Measurements from ENCODE around the gene EPHA3.

Gene EPHA3

DNA sequence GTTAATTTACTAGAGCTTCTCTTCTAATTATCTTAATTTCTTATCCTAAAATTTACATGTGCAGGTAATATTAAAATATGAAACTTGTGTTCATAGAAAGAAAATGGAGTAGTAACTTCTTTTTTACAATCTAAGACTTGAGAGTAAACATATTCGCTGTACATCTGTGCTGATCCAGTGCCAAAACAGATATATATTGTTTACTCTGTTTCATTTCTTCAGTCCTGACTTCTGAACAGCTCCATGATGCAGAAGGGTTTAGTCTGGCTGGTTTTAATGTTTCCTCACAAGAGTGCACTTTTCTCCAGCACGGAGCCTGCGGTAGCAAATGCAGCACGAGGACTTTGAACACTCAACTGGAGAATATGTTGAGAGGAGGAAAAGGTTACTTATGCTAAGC lies 306.8 kb downstream of the EPHA3 start:
- Histone ChIP-seq H3K36me3 (ENCODE audit: insufficient read depth, low read length) (no peaks in the 10 kb centered on the region), H3K4me2 (ENCODE audit: low read length) (no peak overlapping the region), H3K4me3 (ENCODE audit: low read length) (no peak overlapping the region)

DNA sequence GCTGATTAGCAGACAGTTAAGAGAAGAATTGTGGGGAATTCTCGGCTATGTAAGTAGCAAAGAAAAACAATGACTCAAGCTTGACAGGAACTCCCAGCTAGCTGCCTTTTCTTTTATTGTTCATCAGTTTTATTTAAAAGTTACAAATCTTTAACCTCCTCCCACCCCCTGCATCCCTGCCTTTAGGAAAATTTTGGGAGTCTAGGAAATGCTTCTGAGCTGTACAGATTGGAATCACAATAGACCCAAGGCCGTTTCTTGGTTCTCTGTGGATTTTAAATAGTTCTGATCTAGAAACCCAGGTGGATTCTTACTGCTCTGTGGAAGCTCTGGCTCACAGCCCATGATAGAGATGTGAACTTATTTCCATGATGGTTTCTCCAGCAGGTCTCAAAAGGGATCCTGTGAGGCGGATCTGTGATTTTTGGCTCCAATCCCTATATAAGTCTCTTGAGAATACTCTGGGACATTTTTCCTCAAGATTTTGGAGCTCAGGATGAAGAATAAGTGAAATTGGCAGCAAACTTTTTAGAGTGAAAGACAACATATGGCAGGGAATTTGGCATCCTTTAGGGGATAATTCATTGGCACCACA lies 312.3 kb downstream of the EPHA3 start:
- peaks cover 4% of the 10 kb centered on the region for H3K4me1 ChIP-seq (ENCODE audit: control insufficient read depth, insufficient read depth, low read length)
- no peak overlapping the region for H3K9ac ChIP-seq (ENCODE audit: low read depth, low read length)
- no peaks in the 10 kb centered on the region for H3K9me3 ChIP-seq (replicated peaks; ENCODE audit: low read length)
- no peaks in the 10 kb centered on the region for H3K36me3 ChIP-seq (ENCODE audit: insufficient read depth, low read length)
- H3K4me2 ChIP-seq (ENCODE audit: low read length) = no peak overlapping the region
- no peaks in the 10 kb centered on the region for H3K27me3 ChIP-seq (ENCODE audit: control insufficient read depth, insufficient read depth, low read length)
- H3K4me3 ChIP-seq (ENCODE audit: low read length) = no peak overlapping the region

More for the DNA sequence above, 306.8 kb downstream of the EPHA3 start:
- no peak overlapping the region for H3K9ac ChIP-seq (ENCODE audit: low read depth, low read length)
- no peaks in the 10 kb centered on the region for H3K27me3 ChIP-seq (ENCODE audit: control insufficient read depth, insufficient read depth, low read length)
- no peaks in the 10 kb centered on the region for H3K4me1 ChIP-seq (ENCODE audit: control insufficient read depth, insufficient read depth, low read length)
- no peaks in the 10 kb centered on the region for H3K9me3 ChIP-seq (replicated peaks; ENCODE audit: low read length)

DNA sequence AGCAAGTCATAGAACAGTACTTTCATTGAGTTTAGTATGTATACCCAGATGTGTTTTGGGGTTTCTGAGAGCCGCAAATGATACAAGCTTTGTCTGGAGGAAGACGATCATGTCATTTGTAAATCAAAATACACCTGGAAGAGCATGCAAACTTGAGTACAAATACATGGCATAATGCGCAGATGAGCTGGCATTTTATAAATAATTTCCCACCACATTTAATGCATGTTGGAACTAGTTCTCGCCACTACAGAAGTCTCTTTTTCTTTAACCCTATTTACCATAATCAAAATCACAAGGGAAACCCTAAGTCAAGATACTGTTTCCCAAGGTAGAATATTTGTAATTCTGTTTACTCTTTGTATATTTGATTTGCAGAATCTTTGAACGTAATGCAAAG lies 318.6 kb downstream of the EPHA3 start:
- Histone ChIP-seq H3K4me2 (ENCODE audit: low read length) (no peak overlapping the region), H3K4me3 (ENCODE audit: low read length) (no peak overlapping the region), H3K9me3 (replicated peaks; ENCODE audit: low read length) (no peaks in the 10 kb centered on the region), H3K4me1 (ENCODE audit: control insufficient read depth, insufficient read depth, low read length) (no peaks in the 10 kb centered on the region), H3K36me3 (ENCODE audit: insufficient read depth, low read length) (no peaks in the 10 kb centered on the region), H3K27me3 (ENCODE audit: control insufficient read depth, insufficient read depth, low read length) (no peaks in the 10 kb centered on the region), H3K9ac (ENCODE audit: low read depth, low read length) (no peak overlapping the region)

DNA sequence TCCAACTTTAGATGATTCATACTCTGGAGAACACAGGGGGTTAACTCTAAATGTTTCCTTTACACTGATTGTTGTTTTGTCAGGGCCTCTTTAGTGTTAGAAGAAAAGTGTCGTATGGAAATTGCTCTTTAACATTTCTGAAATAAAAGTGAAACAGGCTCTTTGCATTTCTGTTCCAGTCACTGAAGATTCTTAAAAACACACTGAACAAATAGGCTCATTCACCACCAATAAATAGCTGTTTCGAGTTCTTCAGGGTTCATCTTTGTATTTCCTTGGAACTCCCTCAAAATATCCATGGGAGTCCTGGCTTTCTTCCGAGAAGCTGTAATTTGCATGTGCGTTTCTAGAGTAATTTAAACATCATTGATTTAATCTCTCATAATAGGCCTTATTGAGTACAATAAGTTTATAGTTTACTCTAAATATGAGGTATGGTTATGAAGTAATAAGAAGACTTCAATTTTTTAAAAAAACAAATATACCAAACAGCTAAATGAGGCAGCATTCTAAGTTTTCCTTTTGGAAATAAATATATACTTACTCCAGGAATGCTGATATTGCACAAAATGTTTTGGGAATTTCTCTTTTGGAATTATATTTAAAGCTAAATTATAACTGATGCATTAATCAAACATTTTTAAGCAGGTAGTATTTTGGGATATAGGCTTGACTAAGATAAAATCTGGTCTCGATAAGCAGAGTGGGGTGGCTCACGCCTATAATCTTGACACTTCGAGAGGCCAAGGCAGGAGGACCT lies 327.4 kb downstream of the EPHA3 start:
- no peak overlapping the region for H3K9ac ChIP-seq (ENCODE audit: low read depth, low read length)
- no peaks in the 10 kb centered on the region for H3K27me3 ChIP-seq (ENCODE audit: control insufficient read depth, insufficient read depth, low read length)
- no peak overlapping the region for H3K4me3 ChIP-seq (ENCODE audit: low read length)
- no peaks in the 10 kb centered on the region for H3K36me3 ChIP-seq (ENCODE audit: insufficient read depth, low read length)
- no peaks in the 10 kb centered on the region for H3K4me1 ChIP-seq (ENCODE audit: control insufficient read depth, insufficient read depth, low read length)
- H3K4me2 ChIP-seq (ENCODE audit: low read length) = no peak overlapping the region
- no peaks in the 10 kb centered on the region for H3K9me3 ChIP-seq (replicated peaks; ENCODE audit: low read length)

DNA sequence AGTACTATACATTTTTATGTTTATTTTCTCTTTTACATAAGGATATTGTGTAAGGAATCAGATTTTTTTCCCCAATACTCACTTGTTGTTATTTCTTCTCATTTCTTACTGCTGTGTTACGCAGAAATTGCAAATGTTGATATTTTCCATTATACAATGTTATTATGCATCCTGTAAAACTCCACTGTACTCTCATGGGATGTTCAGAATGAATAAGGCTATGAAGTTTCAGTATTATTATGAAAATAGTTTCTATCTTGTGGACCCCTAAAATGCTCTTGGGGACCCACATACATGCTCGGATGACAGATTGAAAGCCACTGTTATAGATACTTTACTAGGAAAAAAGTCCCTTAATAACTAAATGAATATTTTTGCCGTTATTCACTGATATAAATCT lies 329.4 kb downstream of the EPHA3 start:
- no peaks in the 10 kb centered on the region for H3K4me1 ChIP-seq (ENCODE audit: control insufficient read depth, insufficient read depth, low read length)
- no peak overlapping the region for H3K4me3 ChIP-seq (ENCODE audit: low read length)
- no peaks in the 10 kb centered on the region for H3K27me3 ChIP-seq (ENCODE audit: control insufficient read depth, insufficient read depth, low read length)
- H3K9me3 ChIP-seq (replicated peaks; ENCODE audit: low read length) = no peaks in the 10 kb centered on the region
- no peak overlapping the region for H3K4me2 ChIP-seq (ENCODE audit: low read length)
- H3K9ac ChIP-seq (ENCODE audit: low read depth, low read length) = no peak overlapping the region
- H3K36me3 ChIP-seq (ENCODE audit: insufficient read depth, low read length) = no peaks in the 10 kb centered on the region

DNA sequence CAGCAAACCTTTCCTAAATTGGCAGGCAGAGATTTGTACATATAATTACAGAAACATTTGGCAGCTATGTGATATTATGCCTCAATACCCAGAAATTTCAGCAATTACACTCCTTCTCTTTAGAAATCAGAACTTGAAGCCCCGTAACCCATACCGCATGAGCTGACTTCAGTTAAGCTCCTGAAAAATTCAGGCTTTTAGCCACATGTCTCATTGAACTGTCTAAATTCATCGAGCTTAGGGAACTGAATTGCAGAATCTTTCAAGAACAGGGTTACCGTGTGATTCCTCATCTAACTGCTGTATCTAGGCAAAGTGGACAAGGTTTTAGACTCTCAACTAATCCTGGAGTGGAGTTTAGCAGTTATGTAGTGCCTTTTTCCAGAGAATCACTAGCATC lies 333.0 kb downstream of the EPHA3 start:
- no peaks in the 10 kb centered on the region for H3K4me1 ChIP-seq (ENCODE audit: control insufficient read depth, insufficient read depth, low read length)

DNA sequence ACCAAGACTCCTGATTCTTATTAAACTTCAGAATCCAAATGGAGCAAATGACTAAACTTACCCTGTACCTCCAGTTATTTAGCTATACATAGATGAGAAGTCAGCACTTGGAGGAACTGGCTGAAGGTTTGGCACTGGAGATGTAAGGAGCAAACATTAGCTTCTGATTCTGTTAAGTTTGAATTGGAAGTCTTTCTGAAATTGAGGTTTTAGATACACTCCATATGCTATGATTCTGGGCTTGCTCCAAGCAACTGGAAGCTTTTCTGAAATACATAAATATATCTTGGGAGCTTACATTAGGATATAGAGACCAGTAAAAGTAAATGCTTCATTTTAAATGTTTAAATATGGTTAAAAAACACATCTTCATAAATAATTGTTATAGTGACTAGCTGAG lies 333.7 kb downstream of the EPHA3 start:
- no peaks in the 10 kb centered on the region for H3K4me1 ChIP-seq (ENCODE audit: control insufficient read depth, insufficient read depth, low read length)

More for the DNA sequence above, 333.0 kb downstream of the EPHA3 start:
- H3K4me3 ChIP-seq (ENCODE audit: low read length) = no peak overlapping the region
- no peaks in the 10 kb centered on the region for H3K9me3 ChIP-seq (replicated peaks; ENCODE audit: low read length)
- H3K9ac ChIP-seq (ENCODE audit: low read depth, low read length) = no peak overlapping the region
- H3K4me2 ChIP-seq (ENCODE audit: low read length) = no peak overlapping the region
- no peaks in the 10 kb centered on the region for H3K27me3 ChIP-seq (ENCODE audit: control insufficient read depth, insufficient read depth, low read length)
- H3K36me3 ChIP-seq (ENCODE audit: insufficient read depth, low read length) = no peaks in the 10 kb centered on the region

DNA sequence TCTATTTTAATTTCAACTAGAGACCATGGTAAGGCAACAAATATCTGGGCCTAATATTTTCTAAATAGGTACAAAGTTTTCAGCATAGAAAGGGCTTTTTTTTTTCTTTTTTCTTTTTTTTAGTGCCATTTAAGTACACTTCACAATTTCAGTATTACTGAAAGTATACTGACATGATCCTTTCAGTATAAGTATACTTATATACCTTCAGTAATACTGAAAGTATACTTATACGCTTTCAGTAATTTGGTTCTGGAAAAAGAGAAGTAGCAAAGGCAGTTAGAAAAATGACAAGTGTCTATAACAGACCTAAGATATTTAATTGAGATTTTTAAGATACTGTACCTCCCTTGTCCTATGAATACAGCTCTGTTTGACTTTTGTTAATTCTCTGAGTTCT lies 339.2 kb downstream of the EPHA3 start:
- no peak overlapping the region for H3K9ac ChIP-seq (ENCODE audit: low read depth, low read length)
- H3K4me1 ChIP-seq (ENCODE audit: control insufficient read depth, insufficient read depth, low read length) = no peaks in the 10 kb centered on the region
- no peaks in the 10 kb centered on the region for H3K36me3 ChIP-seq (ENCODE audit: insufficient read depth, low read length)
- no peak overlapping the region for H3K4me3 ChIP-seq (ENCODE audit: low read length)
- no peaks in the 10 kb centered on the region for H3K9me3 ChIP-seq (replicated peaks; ENCODE audit: low read length)
- H3K4me2 ChIP-seq (ENCODE audit: low read length) = no peak overlapping the region
- no peaks in the 10 kb centered on the region for H3K27me3 ChIP-seq (ENCODE audit: control insufficient read depth, insufficient read depth, low read length)

More for the DNA sequence above, 333.7 kb downstream of the EPHA3 start:
- Histone ChIP-seq H3K9me3 (replicated peaks; ENCODE audit: low read length) (no peaks in the 10 kb centered on the region), H3K4me3 (ENCODE audit: low read length) (no peak overlapping the region), H3K36me3 (ENCODE audit: insufficient read depth, low read length) (no peaks in the 10 kb centered on the region), H3K4me2 (ENCODE audit: low read length) (no peak overlapping the region), H3K27me3 (ENCODE audit: control insufficient read depth, insufficient read depth, low read length) (no peaks in the 10 kb centered on the region), H3K9ac (ENCODE audit: low read depth, low read length) (no peak overlapping the region)

DNA sequence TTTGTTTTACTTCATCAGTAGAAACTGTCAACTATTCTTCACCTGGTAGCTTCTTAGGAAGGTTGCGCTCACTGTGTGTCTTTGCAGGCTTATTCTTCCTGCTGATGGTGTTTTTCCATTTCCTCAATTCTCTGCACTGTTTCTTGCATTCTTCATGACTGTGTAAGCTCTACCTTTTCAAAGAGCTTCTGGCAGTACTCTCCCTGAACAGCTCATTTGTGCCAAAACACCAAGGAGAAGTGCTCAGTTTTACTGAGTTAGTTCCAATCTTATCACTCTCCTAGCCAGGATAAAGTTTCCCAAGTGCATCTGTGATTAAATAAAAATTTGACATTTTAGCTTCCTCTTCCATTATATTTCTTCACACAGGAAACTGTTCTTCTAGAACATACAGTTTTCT lies 339.8 kb downstream of the EPHA3 start:
- Histone ChIP-seq H3K36me3 (ENCODE audit: insufficient read depth, low read length) (no peaks in the 10 kb centered on the region), H3K27me3 (ENCODE audit: control insufficient read depth, insufficient read depth, low read length) (no peaks in the 10 kb centered on the region), H3K9me3 (replicated peaks; ENCODE audit: low read length) (no peaks in the 10 kb centered on the region), H3K9ac (ENCODE audit: low read depth, low read length) (no peak overlapping the region), H3K4me3 (ENCODE audit: low read length) (no peak overlapping the region), H3K4me2 (ENCODE audit: low read length) (no peak overlapping the region), H3K4me1 (ENCODE audit: control insufficient read depth, insufficient read depth, low read length) (no peaks in the 10 kb centered on the region)

DNA sequence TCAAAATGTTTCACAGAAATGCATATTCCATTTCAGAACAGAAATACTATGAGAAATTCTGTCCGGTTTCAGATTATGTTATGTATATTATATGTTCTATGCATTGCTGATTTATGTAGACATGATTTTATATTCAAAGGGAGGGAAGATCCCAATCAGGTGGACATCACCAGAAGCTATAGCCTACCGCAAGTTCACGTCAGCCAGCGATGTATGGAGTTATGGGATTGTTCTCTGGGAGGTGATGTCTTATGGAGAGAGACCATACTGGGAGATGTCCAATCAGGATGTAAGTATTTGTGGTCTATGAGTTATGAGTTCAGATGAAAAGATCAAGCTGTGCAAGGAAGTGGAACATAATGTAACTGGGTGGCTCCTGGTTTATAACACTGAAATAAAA lies 341.7 kb downstream of the EPHA3 start:
- H3K36me3 ChIP-seq (ENCODE audit: insufficient read depth, low read length) = no peaks in the 10 kb centered on the region
- H3K9me3 ChIP-seq (replicated peaks; ENCODE audit: low read length) = no peaks in the 10 kb centered on the region
- no peaks in the 10 kb centered on the region for H3K27me3 ChIP-seq (ENCODE audit: control insufficient read depth, insufficient read depth, low read length)
- no peaks in the 10 kb centered on the region for H3K4me1 ChIP-seq (ENCODE audit: control insufficient read depth, insufficient read depth, low read length)
- no peak overlapping the region for H3K4me2 ChIP-seq (ENCODE audit: low read length)
- no peak overlapping the region for H3K4me3 ChIP-seq (ENCODE audit: low read length)
- H3K9ac ChIP-seq (ENCODE audit: low read depth, low read length) = no peak overlapping the region

DNA sequence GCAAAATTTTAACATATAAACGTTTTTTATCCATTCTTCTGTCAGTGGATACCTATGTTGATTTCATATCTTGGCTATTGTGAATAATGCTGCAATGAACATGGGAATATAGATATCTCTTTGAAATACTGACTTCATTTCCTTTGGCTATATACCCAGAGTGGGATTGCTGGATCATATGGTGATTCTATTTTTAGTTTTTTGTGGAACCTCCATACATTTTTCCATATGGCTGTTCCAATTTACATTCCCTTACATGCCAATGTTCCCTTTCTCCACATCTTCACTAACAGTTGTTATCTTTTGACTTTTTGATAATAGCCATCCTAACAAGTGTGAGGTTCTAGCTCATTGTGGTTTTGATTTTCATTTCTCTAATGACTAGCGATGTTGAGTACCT lies 344.6 kb downstream of the EPHA3 start:
- Histone ChIP-seq H3K9ac (ENCODE audit: low read depth, low read length) (no peak overlapping the region), H3K36me3 (ENCODE audit: insufficient read depth, low read length) (no peaks in the 10 kb centered on the region), H3K4me1 (ENCODE audit: control insufficient read depth, insufficient read depth, low read length) (no peaks in the 10 kb centered on the region)

DNA sequence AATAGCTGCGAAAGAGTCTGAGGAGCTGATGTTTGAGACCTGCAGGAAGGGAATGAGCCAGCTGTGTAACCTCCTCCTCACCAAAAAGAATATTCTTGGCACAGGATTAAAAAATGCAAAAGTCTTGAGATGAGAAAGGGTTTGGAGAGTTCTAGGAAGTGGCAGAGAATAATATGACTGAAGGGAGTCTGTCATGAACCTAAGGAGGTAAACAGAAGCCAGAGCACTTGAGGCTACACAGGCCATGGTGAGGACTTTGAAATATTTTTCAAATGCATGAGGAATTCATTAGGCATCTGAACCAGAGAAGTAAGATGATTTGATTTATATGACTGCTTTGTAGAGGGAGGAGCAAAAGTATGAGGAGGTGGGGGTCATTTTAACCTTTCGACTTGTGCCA lies 347.8 kb downstream of the EPHA3 start:
- Histone ChIP-seq H3K4me3 (ENCODE audit: low read length) (no peak overlapping the region), H3K27me3 (ENCODE audit: control insufficient read depth, insufficient read depth, low read length) (no peaks in the 10 kb centered on the region), H3K4me1 (ENCODE audit: control insufficient read depth, insufficient read depth, low read length) (no peaks in the 10 kb centered on the region), H3K9ac (ENCODE audit: low read depth, low read length) (no peak overlapping the region), H3K36me3 (ENCODE audit: insufficient read depth, low read length) (no peaks in the 10 kb centered on the region), H3K4me2 (ENCODE audit: low read length) (no peak overlapping the region), H3K9me3 (replicated peaks; ENCODE audit: low read length) (no peaks in the 10 kb centered on the region)

More for the DNA sequence above, 344.6 kb downstream of the EPHA3 start:
- Histone ChIP-seq H3K4me2 (ENCODE audit: low read length) (no peak overlapping the region), H3K9me3 (replicated peaks; ENCODE audit: low read length) (no peaks in the 10 kb centered on the region), H3K4me3 (ENCODE audit: low read length) (no peak overlapping the region), H3K27me3 (ENCODE audit: control insufficient read depth, insufficient read depth, low read length) (no peaks in the 10 kb centered on the region)
